HK-2 (cell line): ENCODE measurements around the gene DMP1.
"Not testable (repeated sequence)": the region's sequence is repeated elsewhere in the genome, so short reads cannot be mapped to it uniquely, and the experiment has no call there.

ENCODE experiments used
- DNase-seq: peaks from one replicate; pipeline ENCODE4 v3.0.0-alpha.2; 2018; ENCODE audit not compliant: unreplicated experiment

Gene DMP1

GRCh38 chr4:87680271-87680670, 30.2 kb downstream of the DMP1 start:
- no peak for DNase-seq

- DNase-seq: no peak
Measured at GRCh38 chr4:87688316-87688715, 38.2 kb downstream of the DMP1 start.

GRCh38 chr4:87690947-87691346, 40.9 kb downstream of the DMP1 start:
- DNase-seq: not testable (repeated sequence)

GRCh38 chr4:87692060-87692459, 42.0 kb downstream of the DMP1 start:
- not testable (repeated sequence) for DNase-seq

- DNase-seq: no peak
Measured at GRCh38 chr4:87697272-87697671, 47.2 kb downstream of the DMP1 start.

- no peak for DNase-seq
Measured at GRCh38 chr4:87697945-87698344, 47.9 kb downstream of the DMP1 start.

- no peak for DNase-seq
Measured at GRCh38 chr4:87698394-87698793, 48.3 kb downstream of the DMP1 start.

GRCh38 chr4:87704001-87704400, 53.9 kb downstream of the DMP1 start:
- DNase-seq: no peak

- no peak for DNase-seq
Measured at GRCh38 chr4:87707279-87707918, 57.3 kb downstream of the DMP1 start.
